Measurements from ENCODE around the gene HEXD. TPM values are rescaled to one million over a fixed set of nuclear protein-coding genes. Genes with fewer than 3 reads are reported as not detected.

The HEXD gene
- total RNA-seq, 4 donors from 2014 or later, result 15.7 to 27.1 (median 20.6) TPM

- WGBS, result 80% methylated on average over 7 of the region's 18 CpGs
- TF ChIP-seq POLR2AphosphoS5 (IDR thresholded peaks at IDR 0.05) (no peak), CTCF (IDR thresholded peaks at IDR 0.05) (no peak), EP300 (IDR thresholded peaks at IDR 0.05) (no peak), POLR2A (IDR thresholded peaks at IDR 0.05; ENCODE audit: low read depth) (no peak)
- intact Hi-C loops (cut with DNase I), result no loop called here
- H3K4me3 ChIP-seq, result no peak overlapping the region
- no peaks in the 10 kb centered on the region for H3K27me3 ChIP-seq
- peaks cover 0 to 14% (median 8%) of the 10 kb centered on the region in 4 donors for H3K4me1 ChIP-seq
- no peak for DNase-seq (ENCODE audit: extremely low spot score)
- H3K27ac ChIP-seq (replicated peaks in 1 of 4), result no peak overlapping the region
- peaks cover 2 to 72% (median 34%) of the 10 kb centered on the region in 4 donors for H3K36me3 ChIP-seq
- H3K9me3 ChIP-seq, result no peaks in the 10 kb centered on the region
Measured at GRCh38 chr17:82437325-82437668, 19.1 kb downstream of the HEXD start.

GRCh38 chr17:82438401-82439193, 20.4 kb downstream of the HEXD start:
- Histone ChIP-seq H3K36me3 (peaks cover 7 to 79% (median 45%) of the 10 kb centered on the region in 4 donors), H3K4me1 (peaks cover 0 to 14% (median 8%) of the 10 kb centered on the region in 4 donors), H3K9me3 (no peaks in the 10 kb centered on the region), H3K4me3 (no peak overlapping the region), H3K27ac (replicated peaks in 1 of 4) (no peak overlapping the region), H3K27me3 (no peaks in the 10 kb centered on the region)
- intact Hi-C loops (cut with DNase I), result no loop called here
- DNase-seq (ENCODE audit: extremely low spot score), result no peak
- WGBS, result 87% methylated on average over 6 of the region's 26 CpGs
- TF ChIP-seq POLR2AphosphoS5 (IDR thresholded peaks at IDR 0.05) (no peak), CTCF (IDR thresholded peaks at IDR 0.05) (no peak), POLR2A (IDR thresholded peaks at IDR 0.05; ENCODE audit: low read depth) (no peak), EP300 (IDR thresholded peaks at IDR 0.05) (no peak)

GRCh38 chr17:82439194-82439828, 21.2 kb downstream of the HEXD start:
- Histone ChIP-seq H3K27me3 (no peaks in the 10 kb centered on the region), H3K36me3 (peaks cover 7 to 79% (median 52%) of the 10 kb centered on the region in 4 donors), H3K4me3 (no peak overlapping the region), H3K27ac (replicated peaks in 1 of 4) (no peak overlapping the region), H3K9me3 (no peaks in the 10 kb centered on the region), H3K4me1 (peaks cover 0 to 14% (median 8%) of the 10 kb centered on the region in 4 donors)
- intact Hi-C loops (cut with DNase I), result no loop called here
- DNase-seq (ENCODE audit: extremely low spot score), result no peak
- TF ChIP-seq CTCF (IDR thresholded peaks at IDR 0.05) (no peak), POLR2AphosphoS5 (IDR thresholded peaks at IDR 0.05) (no peak), POLR2A (IDR thresholded peaks at IDR 0.05; ENCODE audit: low read depth) (no peak), EP300 (IDR thresholded peaks at IDR 0.05) (no peak)
- WGBS, result 85% methylated on average over 11 of the region's 29 CpGs

DNA sequence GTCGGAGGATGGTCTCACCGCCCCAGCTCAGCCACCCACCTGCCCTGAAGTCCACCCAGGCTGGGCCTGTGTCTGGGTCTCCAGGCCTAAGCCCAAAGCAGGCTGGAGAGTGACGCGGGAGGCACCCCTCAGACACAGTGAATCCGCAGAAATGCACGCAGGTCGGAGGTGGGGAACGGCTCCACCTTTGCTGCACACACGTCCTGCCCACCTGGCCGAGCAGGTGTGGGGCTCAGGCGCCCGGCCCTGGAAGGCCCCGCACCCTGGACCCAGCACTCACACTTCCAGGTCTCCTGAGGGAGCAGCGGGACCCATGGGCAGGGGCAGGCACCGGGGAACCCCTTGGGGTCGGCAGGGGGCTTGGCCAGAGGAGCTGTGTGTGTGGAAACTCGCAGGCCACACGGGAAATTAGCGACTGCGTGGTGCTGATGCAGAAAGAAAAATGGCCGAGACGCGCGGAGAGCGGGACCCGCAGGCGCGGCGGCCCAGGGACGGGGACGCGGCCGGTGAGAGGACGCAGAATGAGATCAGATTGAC, 21.8 kb downstream of the HEXD start:
- WGBS, result 96% methylated on average over 31 of the region's 34 CpGs
- no peaks in the 10 kb centered on the region for H3K27me3 ChIP-seq
- peaks cover 0 to 15% (median 10%) of the 10 kb centered on the region in 4 donors for H3K4me1 ChIP-seq
- H3K36me3 ChIP-seq, result peaks cover 7 to 82% (median 58%) of the 10 kb centered on the region in 4 donors
- H3K27ac ChIP-seq (replicated peaks in 1 of 4), result no peak overlapping the region
- TF ChIP-seq POLR2A (IDR thresholded peaks at IDR 0.05; ENCODE audit: low read depth), result no peak
- no peak for TF ChIP-seq CTCF (IDR thresholded peaks at IDR 0.05)
- TF ChIP-seq POLR2AphosphoS5 (IDR thresholded peaks at IDR 0.05), result no peak
- TF ChIP-seq EP300 (IDR thresholded peaks at IDR 0.05), result no peak
- DNase-seq (ENCODE audit: extremely low spot score), result no peak
- no peak overlapping the region for H3K4me3 ChIP-seq
- H3K9me3 ChIP-seq, result no peaks in the 10 kb centered on the region
- intact Hi-C loops (cut with DNase I), result no loop called here

Measured in esophagus muscularis mucosa (tissue), 4 donors.